PC-9 (cell line): ENCODE results near the gene BTBD16. TPM values are rescaled to one million over a fixed set of nuclear protein-coding genes. Genes with fewer than 3 reads are reported as not detected.

Experiments used
- BruUV-seq: library from RNA; stranded (reverse); fragments of 400-500 nt; replicated peaks from 2 replicates; lab custom pipeline; 2021; lab: Mats Ljungman, UMichigan
- CTCF ChIA-PET: fragments of 300-600 bp; sonication (Branson Sonifier 250); formaldehyde crosslinking; loops from one replicate; lab custom pipeline; 2022; ENCODE audit warnings: antibody characterized with exemption; lab: Charles Lee
- POLR2A ChIA-PET: fragments of 300-600 bp; sonication (Branson Sonifier 250); formaldehyde crosslinking; loops from one replicate; lab custom pipeline; 2022; ENCODE audit warnings: antibody characterized with exemption; ENCODE audit not compliant: unreplicated experiment; lab: Charles Lee
- DNase-seq, 2 experiments: peaks; one replicate each; pipeline versions ENCODE4 v3.0.0 to v3.0.0-alpha.2; 2015 to 2022; ENCODE audit warnings: mixed read lengths in 1 of 2
- H2AFZ ChIP-seq: fragments of 200-600 bp; sonication (generic); 2 replicates; pipeline ENCODE4 v1.8.1; 2017; ENCODE audit warnings: antibody characterized with exemption
- H3F3A ChIP-seq: fragments of 200-600 bp; sonication (generic); 2 replicates; pipeline ENCODE4 v1.8.1; 2017; ENCODE audit warnings: antibody characterized with exemption, mild to moderate bottlenecking, low read depth; ENCODE audit not compliant: insufficient read depth
- H3K27ac ChIP-seq: fragments of 200-600 bp; sonication (generic); 2 replicates; pipeline ENCODE4 v1.6.1; 2016; ENCODE audit warnings: mixed run types
- H3K27me3 ChIP-seq: fragments of 200-600 bp; sonication (generic); 2 replicates; pipeline ENCODE4 v1.6.1; 2016; ENCODE audit warnings: low read depth, mixed run types; ENCODE audit not compliant: insufficient read depth
- H3K36me3 ChIP-seq: fragments of 200-600 bp; sonication (generic); 2 replicates; pipeline ENCODE4 v1.6.1; 2016; ENCODE audit warnings: low read depth, mixed run types
- H3K4me1 ChIP-seq: fragments of 200-600 bp; sonication (generic); replicated peaks from 2 replicates; pipeline ENCODE4 v1.6.1; 2016; ENCODE audit warnings: mixed run types; ENCODE audit not compliant: insufficient read depth
- H3K4me2 ChIP-seq: fragments of 200-600 bp; sonication (generic); 2 replicates; pipeline ENCODE4 v1.6.1; 2017; ENCODE audit warnings: mixed run types
- H3K4me3 ChIP-seq: fragments of 200-600 bp; sonication (generic); 2 replicates; pipeline ENCODE4 v1.6.1; 2016; ENCODE audit warnings: mixed run types
- H3K79me2 ChIP-seq: fragments of 200-600 bp; sonication (generic); 2 replicates; pipeline ENCODE4 v1.6.1; 2017; ENCODE audit warnings: low read depth, mixed run types
- H3K9me2 ChIP-seq: fragments of 200-600 bp; sonication (generic); 2 replicates; pipeline ENCODE4 v1.8.1; 2017; ENCODE audit warnings: mild to moderate bottlenecking; ENCODE audit not compliant: insufficient read depth
- H3K9me3 ChIP-seq: fragments of 200-600 bp; sonication (generic); 2 replicates; pipeline ENCODE4 v1.8.1; 2016; ENCODE audit warnings: low read depth; ENCODE audit not compliant: insufficient read depth
- H4K20me1 ChIP-seq: fragments of 200-600 bp; sonication (generic); 2 replicates; pipeline ENCODE4 v1.8.1; 2017; ENCODE audit not compliant: insufficient read depth
- CTCF ChIP-seq: fragments of 200-600 bp; sonication (generic); conservative IDR thresholded peaks from 2 replicates; pipeline ENCODE4 v1.6.1; 2017; ENCODE audit warnings: mixed run types, antibody characterized with exemption, mild to moderate bottlenecking, moderate library complexity
- EZH2 ChIP-seq: fragments of 200-600 bp; sonication (generic); IDR thresholded peaks from 2 replicates; pipeline ENCODE4 v1.8.0; 2017; ENCODE audit warnings: antibody characterized with exemption, low read depth
- intact Hi-C: fragments of 100-400 bp; cut with micrococcal nuclease; formaldehyde crosslinking; loops from one replicate; pipeline ENCODE4 v1.10.0; 2022; ENCODE audit not compliant: unreplicated experiment
- total RNA-seq: library from RNA; stranded (reverse); gene quantifications from 2 replicates; pipeline ENCODE4 v1.2.3, GENCODE V29; 2021

Gene BTBD16
- total RNA-seq, 1 experiment from 2014 or later: 0.37 TPM

GRCh38 chr10:122342293-122343134, 71.4 kb downstream of the BTBD16 start:
- H4K20me1 ChIP-seq: no peaks in the 10 kb centered on the region
- H3K27me3 ChIP-seq: no peaks in the 10 kb centered on the region
- DNase-seq: peak in 1 of 2 experiments; percentile 32
- H3K4me3 ChIP-seq: no peak overlapping the region
- CTCF ChIA-PET: interaction anchor here (1.1 to 1.4 kb wide), 2 partner anchors 35 to 44 kb away, joined by 3 to 6 read pairs; no protein-coding TSS in a partner anchor
- POLR2A ChIA-PET: no interaction called here
- H3K9me2 ChIP-seq: no peaks in the 10 kb centered on the region
- no peak overlapping the region for H2AFZ ChIP-seq
- no peaks in the 10 kb centered on the region for H3K9me3 ChIP-seq
- intact Hi-C loops: loop anchor here (1.0 to 5.0 kb wide), 3 partner anchors 44 to 93 kb away; no protein-coding TSS in a partner anchor
- H3K79me2 ChIP-seq: no peaks in the 10 kb centered on the region
- H3F3A ChIP-seq: no peaks in the 10 kb centered on the region
- no TSS peak for BruUV-seq
- peaks cover 20% of the 10 kb centered on the region for H3K4me1 ChIP-seq
- H3K4me2 ChIP-seq: no peak overlapping the region
- H3K27ac ChIP-seq: no peak overlapping the region
- TF ChIP-seq EZH2 (no peak), CTCF (peak; percentile 70)
- no peaks in the 10 kb centered on the region for H3K36me3 ChIP-seq

GRCh38 chr10:122343135-122343800, 72.2 kb downstream of the BTBD16 start:
- no peaks in the 10 kb centered on the region for H3F3A ChIP-seq
- H3K4me2 ChIP-seq: no peak overlapping the region
- no peaks in the 10 kb centered on the region for H3K9me3 ChIP-seq
- H3K79me2 ChIP-seq: no peaks in the 10 kb centered on the region
- CTCF ChIA-PET: interaction anchor here (1.1 to 1.4 kb wide), 2 partner anchors 36 to 44 kb away, joined by 3 to 6 read pairs; no protein-coding TSS in a partner anchor
- no peaks in the 10 kb centered on the region for H3K27me3 ChIP-seq
- no peaks in the 10 kb centered on the region for H3K36me3 ChIP-seq
- H2AFZ ChIP-seq: no peak overlapping the region
- no peaks in the 10 kb centered on the region for H3K9me2 ChIP-seq
- TF ChIP-seq EZH2: no peak
- no peak for TF ChIP-seq CTCF
- BruUV-seq: no TSS peak
- H3K4me1 ChIP-seq: peaks cover 20% of the 10 kb centered on the region
- H3K4me3 ChIP-seq: no peak overlapping the region
- H3K27ac ChIP-seq: no peak overlapping the region
- POLR2A ChIA-PET: no interaction called here
- intact Hi-C loops: loop anchor here (2.0 to 5.0 kb wide), 2 partner anchors 44 to 74 kb away; no protein-coding TSS in a partner anchor
- H4K20me1 ChIP-seq: no peaks in the 10 kb centered on the region
- DNase-seq: no peak

GRCh38 chr10:122343936-122344335, 72.8 kb downstream of the BTBD16 start:
- Histone ChIP-seq H3F3A (no peaks in the 10 kb centered on the region), H3K27me3 (no peaks in the 10 kb centered on the region), H3K9me3 (no peaks in the 10 kb centered on the region), H3K79me2 (no peaks in the 10 kb centered on the region), H3K4me2 (no peak overlapping the region), H3K27ac (no peak overlapping the region), H3K9me2 (no peaks in the 10 kb centered on the region), H4K20me1 (no peaks in the 10 kb centered on the region), H3K36me3 (no peaks in the 10 kb centered on the region), H3K4me3 (no peak overlapping the region), H2AFZ (no peak overlapping the region), H3K4me1 (peaks cover 20% of the 10 kb centered on the region)
- no peak for DNase-seq
- no peak for TF ChIP-seq EZH2
- TF ChIP-seq CTCF: no peak
- intact Hi-C loops: loop anchor here (2.0 to 5.0 kb wide), 2 partner anchors 45 to 73 kb away; no protein-coding TSS in a partner anchor
- CTCF ChIA-PET: no interaction called here
- no TSS peak for BruUV-seq
- POLR2A ChIA-PET: interaction anchor here (0.5 kb wide), 1 partner anchor 98 kb away, joined by 3 read pairs; no protein-coding TSS in a partner anchor
